B cell (primary cell): Measurements from ENCODE around the gene MYDGF. TPM values are rescaled to one million over a fixed set of nuclear protein-coding genes. Genes with fewer than 3 reads are reported as not detected.

Experiments
- ATAC-seq: fragments of 200-7000 bp; cut with Tn5 transposase; one replicate; pipeline ENCODE4 v1.10.0; 2021; ENCODE audit warnings: low read depth, mild to moderate bottlenecking, moderate number of reproducible peaks, moderate library complexity
- CTCF ChIA-PET: fragments of 350-600 bp; sonication (Branson Sonifier 250); formaldehyde crosslinking; loops from one replicate; lab custom pipeline; 2021; ENCODE audit warnings: antibody characterized with exemption, inconsistent platforms; lab: Charles Lee
- POLR2A ChIA-PET: fragments of 350-600 bp; sonication (Branson Sonifier 250); formaldehyde crosslinking; loops from one replicate; lab custom pipeline; 2021; ENCODE audit warnings: antibody characterized with exemption; lab: Charles Lee
- DNase-seq: peaks from one replicate; pipeline ENCODE4 v3.0.0; 2013
- H2AFZ ChIP-seq: 2 replicates; pipeline ENCODE4 v1.6.1; 2012; ENCODE audit warnings: mild to moderate bottlenecking, low read depth, low read length; ENCODE audit not compliant: insufficient read depth, poor library complexity, severe bottlenecking
- H3K27ac ChIP-seq, 2 donors: 1 replicate in 1 of 2; 2 replicates in 1 of 2; pipeline ENCODE4 v1.5.1; 2012 to 2013; ENCODE audit warnings: low read length in 2 of 2, mild to moderate bottlenecking in 2 of 2, moderate library complexity in 1 of 2
- H3K27me3 ChIP-seq, 4 experiments: fragments of 200-600 bp in 1 of 4; sonication (generic) in 1 of 4; replicated peaks in 1 of 4; 1 replicate in 2 of 4; 2 replicates in 2 of 4; pipeline versions ENCODE4 v1.6.1 to v1.7.0; 2013 to 2016; ENCODE audit warnings: low read length in 3 of 4, mild to moderate bottlenecking in 2 of 4, mixed read lengths in 1 of 4, moderate library complexity in 1 of 4; ENCODE audit not compliant: insufficient read depth in 4 of 4, control insufficient read depth in 3 of 4; ENCODE audit errors: control extremely low read depth in 1 of 4
- H3K36me3 ChIP-seq, 2 experiments: replicated peaks in 1 of 2; 1 replicate in 1 of 2; 2 replicates in 1 of 2; pipeline versions ENCODE4 v1.6.1 to v1.7.1; 2013; ENCODE audit warnings: low read length in 1 of 2; ENCODE audit not compliant: insufficient read depth in 2 of 2, control insufficient read depth in 1 of 2; ENCODE audit errors: control extremely low read depth in 1 of 2, extremely low read depth in 1 of 2
- H3K4me1 ChIP-seq, 2 donors: fragments of 200-600 bp in 1 of 2; sonication (generic) in 1 of 2; 1 replicate in 1 of 2; 2 replicates in 1 of 2; pipeline versions ENCODE4 v1.5.1 to v1.6.1; 2013 to 2017; ENCODE audit warnings: low read length in 2 of 2; ENCODE audit not compliant: control insufficient read depth in 2 of 2, insufficient read depth in 2 of 2
- H3K4me2 ChIP-seq: replicated peaks from 2 replicates; pipeline ENCODE3; 2012; ENCODE audit warnings: mild to moderate bottlenecking, low read depth, low read length; ENCODE audit not compliant: poor library complexity, severe bottlenecking
- H3K4me3 ChIP-seq, 5 experiments: fragments of 200-600 bp in 1 of 5; sonication (generic) in 1 of 5; 1 replicate in 3 of 5; 2 replicates in 2 of 5; pipeline versions ENCODE4 v1.5.1 to v1.7.0; 2011 to 2016; ENCODE audit warnings: low read length in 4 of 5, mild to moderate bottlenecking in 4 of 5, low read depth in 2 of 5, control low read depth in 1 of 5, moderate library complexity in 1 of 5; ENCODE audit not compliant: insufficient read depth in 1 of 5; ENCODE audit errors: control extremely low read depth in 1 of 5, extremely low read depth in 1 of 5
- H3K79me2 ChIP-seq: fragments of 200-600 bp; sonication (generic); one replicate; pipeline ENCODE4 v1.6.0; 2016; ENCODE audit warnings: low read length; ENCODE audit not compliant: control insufficient read depth, insufficient read depth
- H3K9ac ChIP-seq: fragments of 200-600 bp; sonication (generic); 2 replicates; pipeline ENCODE4 v1.6.1; 2017; ENCODE audit warnings: mild to moderate bottlenecking, low read length, moderate library complexity
- H3K9me3 ChIP-seq, 3 donors: one replicate each; pipeline versions ENCODE4 v1.6.1 to v1.7.1; 2013; ENCODE audit warnings: low read length in 2 of 3; ENCODE audit not compliant: control insufficient read depth in 2 of 3, insufficient read depth in 1 of 3; ENCODE audit errors: control extremely low read depth in 1 of 3
- H4K20me1 ChIP-seq: 2 replicates; pipeline ENCODE4 v1.6.0; 2012; ENCODE audit warnings: mild to moderate bottlenecking, low read length; ENCODE audit not compliant: insufficient read depth, control insufficient read depth, poor library complexity, severe bottlenecking
- H3K27ac Mint-ChIP-seq: one replicate; pipeline ENCODE4 v1.8.0; 2021; ENCODE audit warnings: mixed read lengths
- H3K27me3 Mint-ChIP-seq: one replicate; pipeline ENCODE4 v1.8.0; 2021; ENCODE audit warnings: mixed read lengths
- H3K4me1 Mint-ChIP-seq: one replicate; pipeline ENCODE4 v1.8.0; 2021; ENCODE audit warnings: mixed read lengths
- H3K4me3 Mint-ChIP-seq: one replicate; pipeline ENCODE4 v1.8.0; 2021; ENCODE audit warnings: mixed read lengths
- H3K9me3 Mint-ChIP-seq: one replicate; pipeline ENCODE4 v1.8.0; 2022; ENCODE audit warnings: mixed read lengths; ENCODE audit not compliant: insufficient read depth
- CTCF ChIP-seq: fragments of 200-600 bp; IDR thresholded peaks from one replicate; pipeline ENCODE4 v1.8.0; 2022; ENCODE audit warnings: antibody characterized with exemption, mild to moderate bottlenecking
- EZH2 ChIP-seq: IDR thresholded peaks from 2 replicates; pipeline ENCODE4 v1.6.1; 2012; ENCODE audit warnings: borderline replicate concordance, low read depth, mild to moderate bottlenecking, moderate library complexity, low read length; ENCODE audit not compliant: insufficient read depth, poor library complexity, severe bottlenecking
- WGBS: methylation state at CpG from one replicate; pipeline ENCODE4 v1.1.5; 2013; ENCODE audit warnings: missing lambda C conversion rate; ENCODE audit not compliant: insufficient coverage; 5-methylcytosine and 5-hydroxymethylcytosine counted together
- intact Hi-C: fragments of 100-400 bp; cut with micrococcal nuclease; formaldehyde crosslinking; loops from one replicate; pipeline ENCODE4 v1.10.0; 2022
- polyA plus RNA-seq: library from polyadenylated mRNA; depleted of rRNA; stranded (reverse); fragments of >200 nt; gene quantifications from 2 replicates; pipeline ENCODE4 v1.2.3, GENCODE V29; 2012
- total RNA-seq, 2 donors: library from RNA; stranded (reverse); fragments of 120-200 nt in 1 of 2; gene quantifications; 1 replicate in 1 of 2; 2 replicates in 1 of 2; pipeline versions ENCODE4 v1.2.3 to v1.2.4, GENCODE V29; 2013 to 2022

The MYDGF gene
- total and polyA plus RNA-seq, 2 donors (not counting 1 experiment from before 2014, with no cell fraction given): 21.2 to 42.3 TPM

DNA sequence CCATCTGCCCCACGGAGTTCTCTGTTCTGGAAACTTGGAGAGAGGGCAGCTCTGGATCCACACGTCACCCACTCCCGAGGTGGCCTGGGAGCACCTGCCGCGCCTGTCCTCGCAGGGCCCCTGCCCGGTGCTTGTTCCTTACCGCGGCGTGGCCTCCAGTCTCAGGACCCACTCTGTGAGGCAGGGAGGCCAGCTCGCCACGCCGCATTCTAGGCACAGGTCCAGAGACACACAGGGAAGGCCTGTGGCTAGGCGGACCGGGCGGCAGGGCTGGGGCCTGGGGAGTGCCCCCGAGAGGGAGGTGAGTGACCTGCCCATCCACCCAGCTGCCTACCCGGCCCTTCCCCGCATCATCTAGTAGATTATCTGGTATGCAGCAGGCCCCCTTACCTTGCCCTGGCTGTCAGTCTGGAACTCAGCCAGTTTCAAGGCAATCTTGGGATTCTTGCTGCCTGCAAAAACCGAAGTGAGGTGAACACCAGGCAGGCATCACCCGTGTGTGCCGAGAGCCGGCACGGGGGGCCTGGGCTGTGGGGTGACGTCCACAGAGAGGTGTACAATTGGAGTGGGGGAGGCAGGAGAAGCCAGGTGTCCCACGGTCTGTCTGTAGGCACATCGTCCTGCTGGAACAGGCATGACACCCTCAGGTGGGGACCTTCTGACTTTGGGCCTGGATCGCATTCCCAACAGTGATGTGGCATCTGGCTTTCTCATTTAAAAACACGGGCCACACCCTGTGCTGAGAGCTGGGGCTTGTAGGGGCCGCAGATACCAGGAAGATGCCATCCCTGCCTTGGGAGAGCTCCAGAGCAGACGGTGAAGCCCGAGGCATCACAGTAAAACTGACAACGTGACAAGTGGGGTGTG, 29.9 kb upstream of the MYDGF start:
- TF ChIP-seq EZH2 (no peak), CTCF (no peak)
- H3K27ac ChIP-seq: no peak overlapping the region
- H3K9ac ChIP-seq: no peak overlapping the region
- Mint-ChIP-seq H3K9me3 (no peaks in the 10 kb centered on the region), H3K4me1 (no peaks in the 10 kb centered on the region), H3K4me3 (no peak overlapping the region), H3K27ac (no peak overlapping the region), H3K27me3 (no peaks in the 10 kb centered on the region)
- H3K4me1 ChIP-seq: no peaks in the 10 kb centered on the region
- ATAC-seq: no peak
- H3K36me3 ChIP-seq: peaks cover 14 to 75% of the 10 kb centered on the region in 2 experiments
- H3K4me2 ChIP-seq: no peak overlapping the region
- WGBS: 98% methylated on average over 33 of the region's 33 CpGs
- intact Hi-C loops: no loop called here
- no peak overlapping the region for H3K4me3 ChIP-seq
- no peak for DNase-seq
- ChIA-PET POLR2A (no interaction called here), CTCF (no interaction called here)
- H2AFZ ChIP-seq: no peak overlapping the region
- no peaks in the 10 kb centered on the region for H4K20me1 ChIP-seq
- H3K27me3 ChIP-seq: no peaks in the 10 kb centered on the region
- H3K79me2 ChIP-seq: peaks cover 2% of the 10 kb centered on the region
- no peaks in the 10 kb centered on the region for H3K9me3 ChIP-seq

DNA sequence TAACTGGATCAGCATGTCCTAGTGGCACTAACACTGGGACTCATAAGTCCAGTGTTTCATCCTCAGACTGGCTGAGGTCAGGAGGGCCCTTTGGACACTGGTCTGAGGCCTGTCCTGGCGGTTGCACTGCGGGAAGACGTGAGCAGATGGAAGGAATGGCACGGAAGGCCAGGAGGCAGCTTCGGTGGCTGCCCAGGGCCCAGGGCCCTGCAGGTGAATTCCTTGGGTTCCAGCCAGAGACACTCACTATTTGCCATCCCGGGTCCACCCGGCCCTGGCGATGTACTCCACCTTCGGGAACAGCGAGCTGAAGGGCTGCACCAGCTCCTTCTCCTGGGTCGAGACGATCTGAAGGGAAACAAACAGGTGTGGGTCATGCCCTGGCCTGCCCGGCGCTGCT, 27.2 kb upstream of the MYDGF start:
- Mint-ChIP-seq H3K4me1 (no peaks in the 10 kb centered on the region), H3K27me3 (no peaks in the 10 kb centered on the region), H3K4me3 (no peak overlapping the region), H3K9me3 (no peaks in the 10 kb centered on the region), H3K27ac (no peak overlapping the region)
- DNase-seq: no peak
- ChIA-PET CTCF (no interaction called here), POLR2A (no interaction called here)
- Histone ChIP-seq H3K9me3 (no peaks in the 10 kb centered on the region), H3K4me2 (no peak overlapping the region), H3K4me3 (no peak overlapping the region), H3K27ac (no peak overlapping the region), H3K27me3 (no peaks in the 10 kb centered on the region), H2AFZ (no peak overlapping the region), H3K9ac (no peak overlapping the region), H4K20me1 (no peaks in the 10 kb centered on the region), H3K36me3 (peaks cover 10 to 86% of the 10 kb centered on the region in 2 experiments), H3K79me2 (peaks cover 2% of the 10 kb centered on the region), H3K4me1 (no peaks in the 10 kb centered on the region)
- 98% methylated on average over 12 of the region's 14 CpGs for WGBS
- TF ChIP-seq EZH2 (no peak), CTCF (no peak)
- ATAC-seq: no peak
- intact Hi-C loops: no loop called here
